Measurements from ENCODE around the gene CCT7. TPM values are rescaled to one million over a fixed set of nuclear protein-coding genes. Genes with fewer than 3 reads are reported as not detected.

Gene CCT7
- total RNA-seq, 1 experiment from 2014 or later, result 538 TPM

- no peaks in the 10 kb centered on the region for H3K36me3 ChIP-seq (ENCODE audit: low read depth, low read length)
- POLR2A ChIA-PET (ENCODE audit: unreplicated experiment), result no interaction called here
- intact Hi-C loops (cut with micrococcal nuclease), result no loop called here
- H3F3A ChIP-seq (ENCODE audit: low read length, unreplicated experiment), result no peaks in the 10 kb centered on the region
- H2AFZ ChIP-seq (ENCODE audit: low read length), result no peak overlapping the region
- peak; percentile 61 for DNase-seq
- no peaks in the 10 kb centered on the region for H3K9me2 ChIP-seq (replicated peaks; ENCODE audit: low read length)
- H3K79me2 ChIP-seq (ENCODE audit: low read length), result no peaks in the 10 kb centered on the region
- TF ChIP-seq CTCF (conservative IDR thresholded peaks at IDR 0.05; ENCODE audit: low read depth, low read length) (peak; percentile 83), EZH2phosphoT487 (IDR thresholded peaks at IDR 0.05; ENCODE audit: borderline replicate concordance, low read length) (no peak), EZH2 (IDR thresholded peaks at IDR 0.05; ENCODE audit: low read length, unreplicated experiment) (no peak)
- CTCF ChIA-PET, result no interaction called here
- H3K4me2 ChIP-seq (ENCODE audit: low read length), result no peak overlapping the region
- no peak overlapping the region for H3K9ac ChIP-seq (ENCODE audit: low read length)
- H3K27ac ChIP-seq (ENCODE audit: low read length), result no peak overlapping the region
- H3K9me3 ChIP-seq (ENCODE audit: low read length), result no peaks in the 10 kb centered on the region
- peaks cover 52% of the 10 kb centered on the region for H3K27me3 ChIP-seq (ENCODE audit: low read length)
- H3K4me1 ChIP-seq (ENCODE audit: insufficient read depth, low read length), result no peaks in the 10 kb centered on the region
- H4K20me1 ChIP-seq (ENCODE audit: low read length), result no peaks in the 10 kb centered on the region
- BruUV-seq (replicated peaks), result no TSS peak
- no peak overlapping the region for H3K4me3 ChIP-seq (ENCODE audit: low read length)
- ATAC-seq, result peak; percentile 72
Measured at GRCh38 chr2:73290049-73290839, 56.1 kb downstream of the CCT7 start.

GRCh38 chr2:73291093-73291460, 57.0 kb downstream of the CCT7 start:
- H3F3A ChIP-seq (ENCODE audit: low read length, unreplicated experiment), result no peaks in the 10 kb centered on the region
- H3K27me3 ChIP-seq (ENCODE audit: low read length), result peaks cover 59% of the 10 kb centered on the region
- ChIA-PET CTCF (no interaction called here), POLR2A (ENCODE audit: unreplicated experiment) (no interaction called here)
- H3K9me3 ChIP-seq (ENCODE audit: low read length), result no peaks in the 10 kb centered on the region
- no peak overlapping the region for H2AFZ ChIP-seq (ENCODE audit: low read length)
- no peaks in the 10 kb centered on the region for H3K4me1 ChIP-seq (ENCODE audit: insufficient read depth, low read length)
- no peak for TF ChIP-seq CTCF (conservative IDR thresholded peaks at IDR 0.05; ENCODE audit: low read depth, low read length)
- TF ChIP-seq EZH2 (IDR thresholded peaks at IDR 0.05; ENCODE audit: low read length, unreplicated experiment), result no peak
- TF ChIP-seq EZH2phosphoT487 (IDR thresholded peaks at IDR 0.05; ENCODE audit: borderline replicate concordance, low read length), result no peak
- BruUV-seq (replicated peaks), result no TSS peak
- ATAC-seq (0 out of 2 replicates have a peak, but pooled peaks have one; percentile 26), DNase-seq (peak; percentile 37)
- no peak overlapping the region for H3K4me2 ChIP-seq (ENCODE audit: low read length)
- H3K79me2 ChIP-seq (ENCODE audit: low read length), result no peaks in the 10 kb centered on the region
- H3K4me3 ChIP-seq (ENCODE audit: low read length), result no peak overlapping the region
- H4K20me1 ChIP-seq (ENCODE audit: low read length), result no peaks in the 10 kb centered on the region
- no peak overlapping the region for H3K27ac ChIP-seq (ENCODE audit: low read length)
- no peak overlapping the region for H3K9ac ChIP-seq (ENCODE audit: low read length)
- intact Hi-C loops (cut with micrococcal nuclease), result no loop called here
- H3K9me2 ChIP-seq (replicated peaks; ENCODE audit: low read length), result no peaks in the 10 kb centered on the region
- H3K36me3 ChIP-seq (ENCODE audit: low read depth, low read length), result no peaks in the 10 kb centered on the region

Measured in PC-3 (cell line).